Cardiac muscle cell (in vitro differentiated cells and primary cell): Measurements from ENCODE around the gene CEP76. TPM values are rescaled to one million over a fixed set of nuclear protein-coding genes. Genes with fewer than 3 reads are reported as not detected.
"Not testable (repeated sequence)": the region's sequence is repeated elsewhere in the genome, so short reads cannot be mapped to it uniquely, and the experiment has no call there.

Experiments
- DNase-seq, 2 donors: peaks; one replicate each; pipeline versions ENCODE4 v3.0.0 to v3.0.0-alpha.2; 2010 to 2017; ENCODE audit warnings: low read depth in 1 of 2, low spot score in 1 of 2
- H3K27ac ChIP-seq: fragments of 200-600 bp; sonication (generic); 2 replicates; pipeline ENCODE4 v1.5.1; 2016
- H3K27me3 ChIP-seq: fragments of 200-600 bp; sonication (generic); 2 replicates; pipeline ENCODE4 v1.6.0; 2016; ENCODE audit warnings: control low read depth
- H3K36me3 ChIP-seq: fragments of 200-600 bp; sonication (generic); 2 replicates; pipeline ENCODE4 v1.5.1; 2016; ENCODE audit warnings: control low read depth
- H3K4me1 ChIP-seq: fragments of 200-600 bp; sonication (generic); 2 replicates; pipeline ENCODE4 v1.8.1; 2017; ENCODE audit warnings: low read depth, mild to moderate bottlenecking, mixed run types
- H3K4me3 ChIP-seq: fragments of 200-600 bp; sonication (generic); 2 replicates; pipeline ENCODE4 v1.5.1; 2016; ENCODE audit warnings: mild to moderate bottlenecking
- H3K9me3 ChIP-seq: fragments of 200-600 bp; sonication (generic); 2 replicates; pipeline ENCODE4 v1.5.1; 2017; ENCODE audit warnings: low read depth, mild to moderate bottlenecking, control low read depth
- polyA plus RNA-seq: library from polyadenylated mRNA; unstranded; fragments of >200 nt; fragmentation: Nextera tagmentation; extraction: Ambion mirVana; gene quantifications from 2 replicates; pipeline ENCODE4 v1.2.1, GENCODE V29; 2016
- total RNA-seq: library from RNA; depleted of rRNA; stranded (reverse); fragments of >200 nt; gene quantifications from 2 replicates; pipeline ENCODE4 v1.2.3, GENCODE V29; 2016
- TF ChIP-seq, protein P1 (sequence below): IDR thresholded peaks from 2 replicates; pipeline ENCODE4 v1.5.1; 2012; ENCODE audit warnings: low read depth, mild to moderate bottlenecking, low read length

The CEP76 gene
- total and polyA plus RNA-seq, 2 experiments from 2014 or later = 8.2 to 13.7 TPM

- H3K27ac ChIP-seq = no peak overlapping the region
- peaks cover 8% of the 10 kb centered on the region for H3K4me1 ChIP-seq
- H3K9me3 ChIP-seq = no peaks in the 10 kb centered on the region
- H3K27me3 ChIP-seq = no peaks in the 10 kb centered on the region
- H3K36me3 ChIP-seq = no peaks in the 10 kb centered on the region
- TF ChIP-seq, protein P1, sequence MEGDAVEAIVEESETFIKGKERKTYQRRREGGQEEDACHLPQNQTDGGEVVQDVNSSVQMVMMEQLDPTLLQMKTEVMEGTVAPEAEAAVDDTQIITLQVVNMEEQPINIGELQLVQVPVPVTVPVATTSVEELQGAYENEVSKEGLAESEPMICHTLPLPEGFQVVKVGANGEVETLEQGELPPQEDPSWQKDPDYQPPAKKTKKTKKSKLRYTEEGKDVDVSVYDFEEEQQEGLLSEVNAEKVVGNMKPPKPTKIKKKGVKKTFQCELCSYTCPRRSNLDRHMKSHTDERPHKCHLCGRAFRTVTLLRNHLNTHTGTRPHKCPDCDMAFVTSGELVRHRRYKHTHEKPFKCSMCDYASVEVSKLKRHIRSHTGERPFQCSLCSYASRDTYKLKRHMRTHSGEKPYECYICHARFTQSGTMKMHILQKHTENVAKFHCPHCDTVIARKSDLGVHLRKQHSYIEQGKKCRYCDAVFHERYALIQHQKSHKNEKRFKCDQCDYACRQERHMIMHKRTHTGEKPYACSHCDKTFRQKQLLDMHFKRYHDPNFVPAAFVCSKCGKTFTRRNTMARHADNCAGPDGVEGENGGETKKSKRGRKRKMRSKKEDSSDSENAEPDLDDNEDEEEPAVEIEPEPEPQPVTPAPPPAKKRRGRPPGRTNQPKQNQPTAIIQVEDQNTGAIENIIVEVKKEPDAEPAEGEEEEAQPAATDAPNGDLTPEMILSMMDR = no peak
- no peak overlapping the region for H3K4me3 ChIP-seq
- DNase-seq = peak in 1 of 2 donors; percentile 60
These were observed 49.6 kb downstream of the CEP76 start for GRCh38 chr18:12652861-12653401.

DNA sequence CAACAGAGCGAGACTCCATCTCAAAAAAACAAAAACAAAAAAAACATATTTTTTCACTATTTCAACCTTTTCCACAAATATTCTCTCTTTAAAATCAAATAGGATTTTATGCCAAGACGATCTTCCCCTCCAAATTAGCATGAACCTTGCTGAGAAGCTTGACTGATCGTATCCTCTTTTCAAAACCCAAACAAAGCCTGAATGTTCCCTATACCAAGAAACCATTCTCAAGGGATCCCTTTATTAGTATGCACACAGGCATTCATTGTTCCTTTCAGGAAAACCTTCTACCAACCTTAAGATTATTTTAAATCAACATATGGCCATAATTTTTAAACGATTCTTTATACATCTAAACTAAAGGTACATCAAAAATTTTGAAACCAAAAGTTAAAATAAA, 50.9 kb downstream of the CEP76 start:
- DNase-seq = no peak
- Histone ChIP-seq H3K27me3 (no peaks in the 10 kb centered on the region), H3K36me3 (no peaks in the 10 kb centered on the region), H3K9me3 (no peaks in the 10 kb centered on the region), H3K4me1 (peaks cover 7% of the 10 kb centered on the region), H3K4me3 (no peak overlapping the region), H3K27ac (no peak overlapping the region)
- TF ChIP-seq, protein P1 = no peak

DNA sequence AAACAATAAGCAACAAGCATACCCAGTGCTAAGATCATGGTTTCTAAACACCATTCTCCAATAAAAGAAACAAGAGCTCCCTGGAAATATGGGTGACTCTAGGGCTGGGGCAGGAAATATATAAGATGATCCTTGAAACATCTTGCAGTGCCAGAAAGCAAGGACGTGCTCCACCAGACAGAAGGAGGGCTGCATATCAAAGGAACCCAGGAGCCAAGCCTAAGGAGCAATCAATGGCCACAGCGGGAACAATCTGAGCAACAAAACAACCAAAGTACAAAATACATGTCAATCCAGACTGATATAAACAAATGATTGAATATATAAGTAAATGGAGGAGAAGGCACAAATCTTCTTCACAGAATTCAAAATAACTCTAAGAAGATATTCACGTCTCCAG, 54.8 kb downstream of the CEP76 start:
- Histone ChIP-seq H3K9me3 (no peaks in the 10 kb centered on the region), H3K36me3 (no peaks in the 10 kb centered on the region), H3K27me3 (no peaks in the 10 kb centered on the region), H3K4me3 (no peak overlapping the region), H3K4me1 (peaks cover 10% of the 10 kb centered on the region), H3K27ac (no peak overlapping the region)
- TF ChIP-seq, protein P1 = no peak
- DNase-seq = no peak

- DNase-seq = peak; percentile 17 to 52
- Histone ChIP-seq H3K4me3 (no peak overlapping the region), H3K4me1 (peaks cover 10% of the 10 kb centered on the region), H3K27me3 (no peaks in the 10 kb centered on the region), H3K9me3 (no peaks in the 10 kb centered on the region), H3K27ac (no peak overlapping the region), H3K36me3 (no peaks in the 10 kb centered on the region)
- TF ChIP-seq, protein P1 = no peak
These were observed 56.7 kb downstream of the CEP76 start for GRCh38 chr18:12645751-12646203.

DNA sequence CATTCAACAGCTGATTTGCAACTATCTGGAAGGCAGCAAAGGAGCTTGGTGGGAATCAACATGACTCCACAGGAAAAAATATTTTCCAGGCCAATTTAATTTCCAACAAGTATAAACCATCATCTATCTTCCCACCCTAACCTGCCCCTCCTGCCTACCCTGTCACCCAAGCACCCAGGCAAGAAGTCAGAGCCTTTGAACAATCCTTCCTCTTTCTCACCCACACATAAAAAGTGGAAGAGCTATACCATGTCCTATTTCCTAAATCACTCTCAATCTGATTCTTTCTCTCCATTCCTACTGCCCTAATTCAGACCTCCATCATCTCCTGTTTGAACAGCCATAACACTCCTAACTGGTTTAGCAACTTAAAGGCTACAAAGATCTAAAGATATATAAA, 57.3 kb downstream of the CEP76 start:
- no peaks in the 10 kb centered on the region for H3K36me3 ChIP-seq
- TF ChIP-seq, protein P1 = no peak
- H3K27me3 ChIP-seq = no peaks in the 10 kb centered on the region
- H3K4me3 ChIP-seq = no peak overlapping the region
- peaks cover 10% of the 10 kb centered on the region for H3K4me1 ChIP-seq
- DNase-seq = no peak
- no peaks in the 10 kb centered on the region for H3K9me3 ChIP-seq
- H3K27ac ChIP-seq = no peak overlapping the region

DNA sequence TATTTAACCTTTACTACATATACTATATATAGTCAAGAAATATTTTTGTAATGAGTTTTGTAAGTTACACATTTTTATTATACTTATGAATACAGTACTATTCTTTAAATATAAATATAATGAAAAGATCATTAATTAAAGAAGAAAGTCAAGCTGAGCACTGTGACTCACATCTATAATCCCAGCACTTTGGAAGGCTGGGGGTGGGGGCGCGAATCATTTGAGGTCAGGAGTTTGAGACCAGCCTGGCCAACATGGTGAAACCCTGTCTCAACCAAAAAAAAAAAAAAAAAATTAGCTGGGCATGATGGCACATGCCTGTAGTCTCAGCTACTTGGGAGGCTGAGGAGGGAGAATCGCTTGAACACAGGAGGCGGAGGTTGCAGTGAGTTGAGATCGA, 58.8 kb downstream of the CEP76 start:
- H3K4me1 ChIP-seq, H3K27ac ChIP-seq, H3K4me3 ChIP-seq, H3K27me3 ChIP-seq, H3K9me3 ChIP-seq, DNase-seq, H3K36me3 ChIP-seq: not testable (repeated sequence)
